GM23248 (cell line): ENCODE results near the gene ZNF507. TPM values are rescaled to one million over a fixed set of nuclear protein-coding genes. Genes with fewer than 3 reads are reported as not detected.

Experiments used
- DNase-seq: peaks from one replicate; pipeline ENCODE4 v3.0.0-alpha.2; 2015
- H2AFZ ChIP-seq: fragments of 200-600 bp; sonication (generic); 2 replicates; pipeline ENCODE4 v1.6.1; 2016; ENCODE audit warnings: antibody characterized with exemption
- H3F3A ChIP-seq: fragments of 200-600 bp; sonication (generic); 2 replicates; pipeline ENCODE4 v1.6.1; 2016; ENCODE audit warnings: mild to moderate bottlenecking, antibody characterized with exemption, mixed run types; ENCODE audit not compliant: insufficient read depth
- H3K27ac ChIP-seq: fragments of 200-600 bp; sonication (generic); 2 replicates; pipeline ENCODE4 v1.5.1; 2016; ENCODE audit warnings: mild to moderate bottlenecking
- H3K27me3 ChIP-seq: fragments of 200-600 bp; sonication (generic); replicated peaks from 2 replicates; pipeline ENCODE4 v1.6.1; 2016; ENCODE audit warnings: mild to moderate bottlenecking; ENCODE audit not compliant: insufficient read depth
- H3K36me3 ChIP-seq: fragments of 200-600 bp; sonication (generic); 2 replicates; pipeline ENCODE4 v1.6.1; 2016; ENCODE audit warnings: low read depth, mild to moderate bottlenecking
- H3K4me1 ChIP-seq: fragments of 200-600 bp; sonication (generic); 2 replicates; pipeline ENCODE4 v1.6.1; 2016; ENCODE audit warnings: mild to moderate bottlenecking; ENCODE audit not compliant: insufficient read depth
- H3K4me2 ChIP-seq: fragments of 200-600 bp; sonication (generic); one replicate; pipeline ENCODE4 v1.6.1; 2016; ENCODE audit warnings: mild to moderate bottlenecking; ENCODE audit not compliant: unreplicated experiment
- H3K4me3 ChIP-seq: fragments of 200-600 bp; sonication (generic); 2 replicates; pipeline ENCODE4 v1.5.1; 2016; ENCODE audit warnings: mild to moderate bottlenecking
- H3K79me2 ChIP-seq: fragments of 200-600 bp; sonication (generic); 2 replicates; pipeline ENCODE4 v1.6.1; 2016; ENCODE audit warnings: mild to moderate bottlenecking; ENCODE audit not compliant: insufficient read depth
- H3K9ac ChIP-seq: fragments of 200-600 bp; sonication (generic); 2 replicates; pipeline ENCODE4 v1.6.1; 2016; ENCODE audit warnings: mild to moderate bottlenecking
- H3K9me2 ChIP-seq: fragments of 200-600 bp; sonication (generic); 2 replicates; pipeline ENCODE4 v1.6.1; 2016; ENCODE audit warnings: mixed run types, mild to moderate bottlenecking, moderate library complexity; ENCODE audit not compliant: insufficient read depth
- H3K9me3 ChIP-seq: fragments of 200-600 bp; sonication (generic); one replicate; pipeline ENCODE4 v1.6.1; 2017; ENCODE audit warnings: low read depth
- H4K20me1 ChIP-seq: fragments of 200-600 bp; sonication (generic); 2 replicates; pipeline ENCODE4 v1.6.0; 2016; ENCODE audit not compliant: insufficient read depth
- EZH2 ChIP-seq: fragments of 200-600 bp; sonication (generic); IDR thresholded peaks from 2 replicates; pipeline ENCODE4 v1.6.1; 2018; ENCODE audit warnings: antibody characterized with exemption, mild to moderate bottlenecking; ENCODE audit not compliant: insufficient read depth, poor library complexity, severe bottlenecking
- EZH2phosphoT487 ChIP-seq: fragments of 200-600 bp; sonication (generic); IDR thresholded peaks from 2 replicates; pipeline ENCODE4 v1.6.1; 2018; ENCODE audit warnings: antibody characterized with exemption, moderate library complexity, mild to moderate bottlenecking, low read depth; ENCODE audit not compliant: insufficient read depth
- WGBS, 2 experiments: methylation state at CpG; one replicate each; pipeline ENCODE4 v1.1.6; 2015 to 2017; ENCODE audit warnings: low lambda C conversion rate in 2 of 2, low coverage in 1 of 2; ENCODE audit errors: missing lambda C conversion rate in 2 of 2; 5-methylcytosine and 5-hydroxymethylcytosine counted together
- in situ Hi-C: fragments of 300-500 bp; cut with MboI; formaldehyde crosslinking; loops from 2 replicates; pipeline ENCODE4 v1.15.0; 2020
- polyA plus RNA-seq: library from polyadenylated mRNA; unstranded; fragments of >200 nt; fragmentation: Nextera tagmentation; extraction: Ambion mirVana; gene quantifications from 2 replicates; pipeline ENCODE4 v1.2.1, GENCODE V29; 2016
- total RNA-seq: library from RNA; depleted of rRNA; stranded (reverse); fragments of >200 nt; shearing (Covaris generic); gene quantifications from 2 replicates; pipeline ENCODE4 v1.2.3, GENCODE V29; 2014

ZNF507 gene
- total and polyA plus RNA-seq, 2 experiments from 2014 or later, result 4.9 to 5.2 TPM

- no peak overlapping the region for H3K9ac ChIP-seq
- H3K4me1 ChIP-seq, result no peaks in the 10 kb centered on the region
- DNase-seq, result no peak
- no peaks in the 10 kb centered on the region for H3F3A ChIP-seq
- 97 to 99% methylated on average over 5 of the region's 5 CpGs for WGBS, 2 experiments
- peaks cover 40% of the 10 kb centered on the region for H3K79me2 ChIP-seq
- no peak overlapping the region for H2AFZ ChIP-seq
- in situ Hi-C loops, result no loop called here
- no peak overlapping the region for H3K27ac ChIP-seq
- no peaks in the 10 kb centered on the region; the same call in none of the 2 replicates for H4K20me1 ChIP-seq
- no peak overlapping the region for H3K4me3 ChIP-seq
- H3K9me2 ChIP-seq, result no peaks in the 10 kb centered on the region
- H3K27me3 ChIP-seq, result no peaks in the 10 kb centered on the region
- TF ChIP-seq EZH2, result no peak
- TF ChIP-seq EZH2phosphoT487, result no peak
- H3K36me3 ChIP-seq, result peaks cover 38% of the 10 kb centered on the region
- H3K4me2 ChIP-seq, result no peak overlapping the region
- no peaks in the 10 kb centered on the region for H3K9me3 ChIP-seq
Measured at GRCh38 chr19:32358321-32358720, 12.9 kb downstream of the ZNF507 start.

GRCh38 chr19:32359581-32359980, 14.2 kb downstream of the ZNF507 start:
- no peaks in the 10 kb centered on the region for H3K27me3 ChIP-seq
- no peaks in the 10 kb centered on the region for H3K9me2 ChIP-seq
- DNase-seq, result no peak
- no peaks in the 10 kb centered on the region for H3K4me1 ChIP-seq
- no peaks in the 10 kb centered on the region for H3K9me3 ChIP-seq
- H3K9ac ChIP-seq, result no peak overlapping the region
- WGBS, 2 experiments, result 94 to 97% methylated on average over 9 of the region's 9 CpGs
- no peak overlapping the region for H3K4me3 ChIP-seq
- H3K27ac ChIP-seq, result no peak overlapping the region
- in situ Hi-C loops, result no loop called here
- H3K4me2 ChIP-seq, result no peak overlapping the region
- H3F3A ChIP-seq, result no peaks in the 10 kb centered on the region
- H2AFZ ChIP-seq, result no peak overlapping the region
- TF ChIP-seq EZH2, result no peak
- peaks cover 31% of the 10 kb centered on the region for H3K79me2 ChIP-seq
- peaks cover 28% of the 10 kb centered on the region; the same call in 1 of the 2 replicates for H3K36me3 ChIP-seq
- no peaks in the 10 kb centered on the region; the same call in none of the 2 replicates for H4K20me1 ChIP-seq

DNA sequence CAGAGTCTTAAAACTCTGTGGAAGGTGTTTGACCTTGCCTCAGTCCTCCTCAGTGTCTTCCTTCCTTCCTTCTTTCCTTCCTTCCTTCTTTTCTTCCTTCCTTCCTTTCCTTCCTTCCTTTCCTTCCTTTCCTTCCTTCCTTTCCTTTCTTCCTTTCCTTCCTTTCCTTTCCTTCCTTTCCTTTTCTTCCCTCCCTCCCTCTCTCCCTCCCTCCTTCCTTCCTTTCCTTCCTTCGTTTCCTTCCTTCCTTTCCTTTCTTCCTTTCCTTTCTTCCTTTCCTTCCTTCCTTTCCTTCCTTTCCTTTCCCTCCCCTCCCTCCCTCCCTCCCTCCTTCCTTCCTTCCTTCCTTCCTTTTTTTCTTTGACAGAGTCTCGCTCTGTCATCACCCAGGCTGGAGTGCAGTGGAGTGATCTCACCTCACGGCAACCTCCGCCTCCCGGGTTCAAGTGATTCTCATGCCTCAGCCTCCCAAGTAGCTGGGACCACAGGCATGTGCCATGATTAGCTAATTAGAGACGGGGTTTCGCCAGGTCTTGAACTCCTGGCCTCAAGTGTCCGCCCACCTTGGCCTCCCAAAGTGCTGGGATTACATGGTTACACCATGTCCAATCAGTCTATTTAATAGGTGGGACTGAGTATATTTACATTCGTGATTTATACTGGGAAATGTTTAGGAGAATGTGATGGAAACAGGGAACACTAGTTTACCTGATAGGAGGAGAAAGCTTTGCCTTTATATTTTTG, 16.3 kb downstream of the ZNF507 start:
- Histone ChIP-seq H3K4me3 (no peak overlapping the region), H3K27me3 (no peaks in the 10 kb centered on the region), H3F3A (no peaks in the 10 kb centered on the region), H3K9ac (no peak overlapping the region), H3K9me3 (no peaks in the 10 kb centered on the region), H3K4me1 (no peaks in the 10 kb centered on the region), H4K20me1 (peaks cover 6% of the 10 kb centered on the region), H3K9me2 (no peaks in the 10 kb centered on the region), H3K4me2 (no peak overlapping the region), H2AFZ (no peak overlapping the region), H3K36me3 (peaks cover 25% of the 10 kb centered on the region), H3K79me2 (peaks cover 48% of the 10 kb centered on the region), H3K27ac (no peak overlapping the region)
- TF ChIP-seq EZH2phosphoT487, result no peak
- no peak for DNase-seq
- in situ Hi-C loops, result no loop called here
- WGBS, 2 experiments, result 91 to 95% methylated on average over 8 to 9 of the region's 9 CpGs

- no peak overlapping the region for H3K9ac ChIP-seq
- WGBS, 2 experiments, result 98% methylated on average over 5 of the region's 5 CpGs
- H3K4me3 ChIP-seq, result no peak overlapping the region
- H3K79me2 ChIP-seq, result peaks cover 51% of the 10 kb centered on the region
- H3K27ac ChIP-seq, result no peak overlapping the region
- DNase-seq, result no peak
- no peaks in the 10 kb centered on the region for H3K9me3 ChIP-seq
- no peaks in the 10 kb centered on the region for H3K4me1 ChIP-seq
- H3F3A ChIP-seq, result no peaks in the 10 kb centered on the region
- no peak overlapping the region for H3K4me2 ChIP-seq
- TF ChIP-seq EZH2 (no peak), EZH2phosphoT487 (no peak)
- in situ Hi-C loops, result no loop called here
- peaks cover 20% of the 10 kb centered on the region for H3K36me3 ChIP-seq
- H3K27me3 ChIP-seq, result no peaks in the 10 kb centered on the region
- no peaks in the 10 kb centered on the region for H3K9me2 ChIP-seq
- no peak overlapping the region for H2AFZ ChIP-seq
- peaks cover 6% of the 10 kb centered on the region for H4K20me1 ChIP-seq
Measured at GRCh38 chr19:32362318-32362691, 16.9 kb downstream of the ZNF507 start.

DNA sequence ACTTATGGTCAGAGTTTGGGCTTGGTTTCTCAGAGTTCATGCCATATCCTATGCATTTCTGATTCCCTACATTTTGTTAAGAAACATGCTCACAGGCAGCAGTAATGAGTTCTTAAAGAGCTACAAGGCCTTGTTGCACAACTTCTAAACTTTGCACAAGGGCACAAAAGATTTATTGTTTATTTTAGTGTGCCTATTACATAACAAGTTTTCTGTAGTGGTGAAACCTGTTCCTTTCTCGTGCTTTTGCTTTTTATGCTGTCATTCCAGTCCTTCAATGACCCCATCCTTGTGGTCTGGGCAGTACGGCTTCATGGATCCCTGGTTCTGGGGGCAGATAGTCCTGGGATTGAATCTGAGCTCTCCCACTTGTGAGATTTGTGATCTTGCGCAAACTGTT, 17.8 kb downstream of the ZNF507 start:
- 61 to 64% methylated on average over 3 of the region's 3 CpGs for WGBS, 2 experiments
- H3K4me2 ChIP-seq, result no peak overlapping the region
- no peaks in the 10 kb centered on the region for H3K9me3 ChIP-seq
- H2AFZ ChIP-seq, result no peak overlapping the region
- H3F3A ChIP-seq, result no peaks in the 10 kb centered on the region
- H4K20me1 ChIP-seq, result peaks cover 9% of the 10 kb centered on the region
- no peaks in the 10 kb centered on the region for H3K27me3 ChIP-seq
- no peaks in the 10 kb centered on the region for H3K4me1 ChIP-seq
- peaks cover 55% of the 10 kb centered on the region for H3K79me2 ChIP-seq
- no peak overlapping the region for H3K27ac ChIP-seq
- no peak overlapping the region for H3K4me3 ChIP-seq
- no peaks in the 10 kb centered on the region for H3K9me2 ChIP-seq
- H3K36me3 ChIP-seq, result peaks cover 11% of the 10 kb centered on the region
- in situ Hi-C loops, result no loop called here
- no peak for DNase-seq
- H3K9ac ChIP-seq, result no peak overlapping the region
- no peak for TF ChIP-seq EZH2phosphoT487
- TF ChIP-seq EZH2, result no peak
